GM21825 (cell line): ENCODE data around the gene HOMER2.
"Not testable (repeated sequence)": the region's sequence is repeated elsewhere in the genome, so short reads cannot be mapped to it uniquely, and the experiment has no call there.

Experiments
- ATAC-seq: cut with Tn5 transposase; IDR thresholded peaks from one replicate; pipeline ENCODE4 v1.9.1; 2021; ENCODE audit warnings: mild to moderate bottlenecking, moderate library complexity; ENCODE audit not compliant: unreplicated experiment

The HOMER2 gene

GRCh38 chr15:82900511-82901060 lies 51.9 kb downstream of the HOMER2 start:
- no peak for ATAC-seq

GRCh38 chr15:82898961-82899360 lies 53.6 kb downstream of the HOMER2 start:
- ATAC-seq = no peak

GRCh38 chr15:82895983-82896382 lies 56.5 kb downstream of the HOMER2 start:
- no peak for ATAC-seq

GRCh38 chr15:82894971-82895520 lies 57.5 kb downstream of the HOMER2 start:
- ATAC-seq = no peak

- not testable (repeated sequence) for ATAC-seq
Measured at GRCh38 chr15:82893473-82893872, 59.0 kb downstream of the HOMER2 start.

- ATAC-seq = no peak
Measured at GRCh38 chr15:82892573-82892972, 59.9 kb downstream of the HOMER2 start.

- ATAC-seq = no peak
Measured at GRCh38 chr15:82890995-82891390, 61.5 kb downstream of the HOMER2 start.

- no peak for ATAC-seq
Measured at GRCh38 chr15:82890338-82890994, 62.1 kb downstream of the HOMER2 start.

- no peak for ATAC-seq
Measured at GRCh38 chr15:82882273-82882928, 70.1 kb downstream of the HOMER2 start.

- ATAC-seq = no peak
Measured at GRCh38 chr15:82881747-82882146, 70.8 kb downstream of the HOMER2 start.

GRCh38 chr15:82880704-82881103 lies 71.8 kb downstream of the HOMER2 start:
- no peak for ATAC-seq

- ATAC-seq = no peak
Measured at GRCh38 chr15:82878325-82878724, 74.2 kb downstream of the HOMER2 start.

GRCh38 chr15:82877825-82878224 lies 74.7 kb downstream of the HOMER2 start:
- ATAC-seq = no peak

- ATAC-seq = no peak
Measured at GRCh38 chr15:82875411-82876003, 77.0 kb downstream of the HOMER2 start.

- no peak for ATAC-seq
Measured at GRCh38 chr15:82874961-82875360, 77.6 kb downstream of the HOMER2 start.

GRCh38 chr15:82874267-82874666 lies 78.3 kb downstream of the HOMER2 start:
- no peak for ATAC-seq

- no peak for ATAC-seq
Measured at GRCh38 chr15:82873000-82873680, 79.4 kb downstream of the HOMER2 start.

- ATAC-seq = no peak
Measured at GRCh38 chr15:82871832-82872484, 80.6 kb downstream of the HOMER2 start.

GRCh38 chr15:82871358-82871757 lies 81.2 kb downstream of the HOMER2 start:
- no peak for ATAC-seq

GRCh38 chr15:82870727-82871320 lies 81.7 kb downstream of the HOMER2 start:
- ATAC-seq = no peak
